Thoracic aorta (tissue), 2 donors: ENCODE results near the gene TMEM30B. TPM values are rescaled to one million over a fixed set of nuclear protein-coding genes. Genes with fewer than 3 reads are reported as not detected.

ENCODE experiments used
- ATAC-seq: fragments of 150-250 bp; one replicate; pipeline ENCODE4 v1.8.0; 2017; ENCODE audit warnings: low read depth; ENCODE audit not compliant: insufficient number of reproducible peaks, low FRiP score
- DNase-seq: peaks from one replicate; pipeline ENCODE4 v3.0.0-alpha.2; 2020; ENCODE audit warnings: low spot score
- H3K27ac ChIP-seq, 2 donors: fragments of 200-600 bp; sonication (generic); 1 replicate in 1 of 2; 2 replicates in 1 of 2; pipeline ENCODE4 v1.5.1; 2016; ENCODE audit warnings: mild to moderate bottlenecking in 2 of 2, moderate library complexity in 2 of 2
- H3K27me3 ChIP-seq: fragments of 200-600 bp; sonication (generic); replicated peaks from 2 replicates; pipeline ENCODE4 v1.6.0; 2016; ENCODE audit warnings: mild to moderate bottlenecking; ENCODE audit not compliant: insufficient read depth
- H3K36me3 ChIP-seq: fragments of 200-600 bp; sonication (generic); one replicate; pipeline ENCODE4 v1.5.1; 2016
- H3K4me1 ChIP-seq, 2 donors: fragments of 200-600 bp; sonication (generic); 1 replicate in 1 of 2; 2 replicates in 1 of 2; pipeline versions ENCODE4 v1.5.1 to v1.6.0; 2016; ENCODE audit warnings: low read depth in 2 of 2, mild to moderate bottlenecking in 1 of 2; ENCODE audit not compliant: control insufficient read depth in 1 of 2
- H3K4me3 ChIP-seq: fragments of 200-600 bp; sonication (generic); 2 replicates; pipeline ENCODE4 v1.5.1; 2016; ENCODE audit warnings: mild to moderate bottlenecking
- H3K9me3 ChIP-seq: fragments of 200-600 bp; sonication (generic); 2 replicates; pipeline ENCODE4 v1.5.1; 2016
- total RNA-seq, 2 donors: library from RNA; depleted of rRNA; stranded (reverse); fragments of >200 nt; gene quantifications; one replicate each; pipeline versions ENCODE4 v1.1.0 to v1.2.3, GENCODE V29; 2016
- TF ChIP-seq, protein P1 (sequence below): fragments of 200-600 bp; sonication (generic); IDR thresholded peaks from one replicate; pipeline ENCODE4 v1.5.1; 2019; ENCODE audit warnings: antibody characterized with exemption

TMEM30B gene
- total RNA-seq, 2 donors from 2014 or later: 46.9 to 51.0 TPM

DNA sequence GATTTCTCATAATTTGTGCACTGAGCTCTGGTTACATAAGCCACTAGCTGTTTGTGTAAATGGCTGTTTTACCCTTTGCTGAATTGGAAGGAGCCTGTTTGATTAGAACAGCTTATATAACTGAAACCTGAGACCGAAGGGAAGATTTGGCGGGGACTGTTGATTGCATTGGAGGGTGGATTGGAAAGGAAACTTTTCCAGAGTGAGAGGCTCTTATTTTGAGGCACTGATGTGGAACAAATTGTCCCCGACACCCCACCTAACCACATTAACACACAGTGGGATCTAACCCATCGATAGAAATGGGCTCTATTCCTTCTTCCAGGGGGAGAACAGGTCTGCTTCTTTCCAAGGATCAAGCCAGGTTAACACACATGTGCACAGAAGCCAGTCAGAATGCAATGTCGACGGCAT is 51.7 kb downstream of the TMEM30B start:
- DNase-seq: no peak
- TF ChIP-seq, protein P1, sequence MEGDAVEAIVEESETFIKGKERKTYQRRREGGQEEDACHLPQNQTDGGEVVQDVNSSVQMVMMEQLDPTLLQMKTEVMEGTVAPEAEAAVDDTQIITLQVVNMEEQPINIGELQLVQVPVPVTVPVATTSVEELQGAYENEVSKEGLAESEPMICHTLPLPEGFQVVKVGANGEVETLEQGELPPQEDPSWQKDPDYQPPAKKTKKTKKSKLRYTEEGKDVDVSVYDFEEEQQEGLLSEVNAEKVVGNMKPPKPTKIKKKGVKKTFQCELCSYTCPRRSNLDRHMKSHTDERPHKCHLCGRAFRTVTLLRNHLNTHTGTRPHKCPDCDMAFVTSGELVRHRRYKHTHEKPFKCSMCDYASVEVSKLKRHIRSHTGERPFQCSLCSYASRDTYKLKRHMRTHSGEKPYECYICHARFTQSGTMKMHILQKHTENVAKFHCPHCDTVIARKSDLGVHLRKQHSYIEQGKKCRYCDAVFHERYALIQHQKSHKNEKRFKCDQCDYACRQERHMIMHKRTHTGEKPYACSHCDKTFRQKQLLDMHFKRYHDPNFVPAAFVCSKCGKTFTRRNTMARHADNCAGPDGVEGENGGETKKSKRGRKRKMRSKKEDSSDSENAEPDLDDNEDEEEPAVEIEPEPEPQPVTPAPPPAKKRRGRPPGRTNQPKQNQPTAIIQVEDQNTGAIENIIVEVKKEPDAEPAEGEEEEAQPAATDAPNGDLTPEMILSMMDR: no peak
- no peak for ATAC-seq

DNA sequence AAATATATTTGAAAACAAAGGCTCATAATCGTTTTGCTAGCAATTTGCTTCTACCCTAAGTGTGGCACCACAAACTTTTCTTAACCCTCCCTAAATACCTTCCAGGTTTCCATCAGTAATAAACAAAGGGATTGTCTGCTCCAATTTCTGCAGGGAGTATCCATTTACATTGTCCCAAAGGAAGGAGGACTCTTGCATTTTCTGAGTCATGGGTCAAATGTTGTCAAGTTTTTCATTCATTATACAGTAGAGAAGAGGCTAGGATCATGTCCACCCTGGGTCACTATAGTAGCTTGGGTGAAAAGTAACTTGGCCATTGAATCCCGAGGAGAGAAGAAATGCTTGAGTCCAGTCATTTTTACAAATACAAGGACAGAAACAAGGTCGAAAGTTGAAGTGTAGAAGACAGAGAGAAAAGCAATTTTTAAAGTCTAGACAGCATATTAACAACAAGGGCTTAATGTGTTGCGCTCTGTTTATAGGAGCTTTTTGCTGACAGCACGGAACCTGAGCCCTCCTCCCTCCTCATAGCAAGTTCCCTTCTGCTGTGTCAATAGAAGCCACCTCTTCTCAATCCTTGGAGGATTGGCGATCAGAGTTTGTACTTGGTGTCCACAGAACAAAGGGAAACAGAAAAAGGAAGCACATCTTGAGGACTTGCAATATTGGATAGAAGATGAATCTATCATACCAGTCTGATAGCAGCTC is 53.1 kb downstream of the TMEM30B start:
- DNase-seq (no peak), ATAC-seq (no peak)
- H3K4me3 ChIP-seq: no peak overlapping the region
- H3K9me3 ChIP-seq: no peaks in the 10 kb centered on the region
- H3K4me1 ChIP-seq: peaks cover 0 to 11% of the 10 kb centered on the region in 2 donors
- no peak overlapping the region for H3K27ac ChIP-seq
- H3K36me3 ChIP-seq: no peaks in the 10 kb centered on the region
- H3K27me3 ChIP-seq: no peaks in the 10 kb centered on the region
- TF ChIP-seq, protein P1: no peak

More for the DNA sequence above, 51.7 kb downstream of the TMEM30B start:
- no peaks in the 10 kb centered on the region for H3K36me3 ChIP-seq
- no peaks in the 10 kb centered on the region for H3K9me3 ChIP-seq
- no peak overlapping the region for H3K27ac ChIP-seq
- no peaks in the 10 kb centered on the region for H3K27me3 ChIP-seq
- peaks cover 0 to 11% of the 10 kb centered on the region in 2 donors for H3K4me1 ChIP-seq
- H3K4me3 ChIP-seq: no peak overlapping the region

Other genes starting within 250 kb of the TMEM30B start
- 10 to 100 TPM; 24.6 to 73.6 TPM for gene PRKCH, start 40.2 kb upstream of the TMEM30B start, total RNA-seq